Chondrocyte (in vitro differentiated cells): ENCODE measurements around the gene RNF183. TPM values are rescaled to one million over a fixed set of nuclear protein-coding genes. Genes with fewer than 3 reads are reported as not detected.

ENCODE experiments used
- DNase-seq: peaks from one replicate; pipeline ENCODE4 v3.0.0; 2021; ENCODE audit warnings: mixed read lengths, low spot score
- H3K27ac Mint-ChIP-seq: one replicate; pipeline ENCODE4 v1.8.0; 2021; ENCODE audit warnings: mild to moderate bottlenecking, moderate library complexity, mixed read lengths; ENCODE audit not compliant: unreplicated experiment
- H3K27me3 Mint-ChIP-seq: 2 replicates; pipeline ENCODE4 v1.8.0; 2021; ENCODE audit warnings: low read depth, mixed read lengths
- H3K36me3 Mint-ChIP-seq: 2 replicates; pipeline ENCODE4 v1.8.0; 2021; ENCODE audit warnings: low read depth, mixed read lengths
- H3K4me1 Mint-ChIP-seq: 2 replicates; pipeline ENCODE4 v1.8.0; 2021; ENCODE audit warnings: low read depth, mild to moderate bottlenecking, mixed read lengths
- H3K4me3 Mint-ChIP-seq: one replicate; pipeline ENCODE4 v1.8.0; 2021; ENCODE audit warnings: mild to moderate bottlenecking, moderate library complexity, mixed read lengths; ENCODE audit not compliant: unreplicated experiment
- H3K9me3 Mint-ChIP-seq: 2 replicates; pipeline ENCODE4 v1.8.0; 2021; ENCODE audit warnings: low read depth, mixed read lengths
- total RNA-seq: library from RNA; stranded (reverse); gene quantifications from 3 replicates; pipeline ENCODE4 v1.2.1, GENCODE V29; 2021
- TF ChIP-seq, protein P1 (sequence below): fragments of 200-600 bp; sonication (generic); IDR thresholded peaks from 2 replicates; pipeline ENCODE4 v1.5.0; 2021; ENCODE audit warnings: antibody characterized with exemption, mild to moderate bottlenecking, moderate library complexity

The RNF183 gene
- total RNA-seq, 1 donor from 2014 or later, result not detected

DNA sequence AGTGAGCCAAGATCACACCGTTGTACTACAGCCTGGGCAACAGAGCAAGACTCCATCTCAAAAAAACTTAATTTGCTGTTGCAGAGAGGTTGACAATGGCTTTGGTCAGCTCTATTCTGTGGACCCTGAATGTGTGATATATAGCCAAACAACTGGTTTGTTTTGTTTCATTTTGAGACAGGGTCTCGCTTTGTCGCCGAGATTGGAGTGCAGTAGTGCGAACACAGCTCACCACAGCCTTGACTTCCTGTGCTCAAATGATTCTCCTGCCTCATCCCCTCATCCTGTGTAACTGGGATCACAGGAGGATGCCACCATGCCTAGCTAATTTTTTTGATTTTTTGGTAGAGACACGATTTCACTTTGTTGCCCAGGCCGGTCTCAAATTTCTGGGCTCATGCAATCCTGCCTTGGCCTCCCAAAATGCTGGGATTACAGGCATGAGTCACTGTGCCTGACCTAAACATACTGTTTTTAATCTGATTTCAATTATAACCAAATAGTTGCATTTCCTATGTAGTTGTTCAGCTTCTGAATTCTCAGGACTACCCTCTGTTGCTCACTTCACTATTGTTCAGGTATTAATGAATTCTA is 9.8 kb downstream of the RNF183 start:
- H3K27me3 Mint-ChIP-seq, result no peaks in the 10 kb centered on the region
- DNase-seq, result no peak
- no peak overlapping the region for H3K4me3 Mint-ChIP-seq
- peaks cover 33% of the 10 kb centered on the region for H3K36me3 Mint-ChIP-seq
- H3K4me1 Mint-ChIP-seq, result no peaks in the 10 kb centered on the region
- H3K9me3 Mint-ChIP-seq, result no peaks in the 10 kb centered on the region
- H3K27ac Mint-ChIP-seq, result no peak overlapping the region
- TF ChIP-seq, protein P1, sequence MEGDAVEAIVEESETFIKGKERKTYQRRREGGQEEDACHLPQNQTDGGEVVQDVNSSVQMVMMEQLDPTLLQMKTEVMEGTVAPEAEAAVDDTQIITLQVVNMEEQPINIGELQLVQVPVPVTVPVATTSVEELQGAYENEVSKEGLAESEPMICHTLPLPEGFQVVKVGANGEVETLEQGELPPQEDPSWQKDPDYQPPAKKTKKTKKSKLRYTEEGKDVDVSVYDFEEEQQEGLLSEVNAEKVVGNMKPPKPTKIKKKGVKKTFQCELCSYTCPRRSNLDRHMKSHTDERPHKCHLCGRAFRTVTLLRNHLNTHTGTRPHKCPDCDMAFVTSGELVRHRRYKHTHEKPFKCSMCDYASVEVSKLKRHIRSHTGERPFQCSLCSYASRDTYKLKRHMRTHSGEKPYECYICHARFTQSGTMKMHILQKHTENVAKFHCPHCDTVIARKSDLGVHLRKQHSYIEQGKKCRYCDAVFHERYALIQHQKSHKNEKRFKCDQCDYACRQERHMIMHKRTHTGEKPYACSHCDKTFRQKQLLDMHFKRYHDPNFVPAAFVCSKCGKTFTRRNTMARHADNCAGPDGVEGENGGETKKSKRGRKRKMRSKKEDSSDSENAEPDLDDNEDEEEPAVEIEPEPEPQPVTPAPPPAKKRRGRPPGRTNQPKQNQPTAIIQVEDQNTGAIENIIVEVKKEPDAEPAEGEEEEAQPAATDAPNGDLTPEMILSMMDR, result no peak

DNA sequence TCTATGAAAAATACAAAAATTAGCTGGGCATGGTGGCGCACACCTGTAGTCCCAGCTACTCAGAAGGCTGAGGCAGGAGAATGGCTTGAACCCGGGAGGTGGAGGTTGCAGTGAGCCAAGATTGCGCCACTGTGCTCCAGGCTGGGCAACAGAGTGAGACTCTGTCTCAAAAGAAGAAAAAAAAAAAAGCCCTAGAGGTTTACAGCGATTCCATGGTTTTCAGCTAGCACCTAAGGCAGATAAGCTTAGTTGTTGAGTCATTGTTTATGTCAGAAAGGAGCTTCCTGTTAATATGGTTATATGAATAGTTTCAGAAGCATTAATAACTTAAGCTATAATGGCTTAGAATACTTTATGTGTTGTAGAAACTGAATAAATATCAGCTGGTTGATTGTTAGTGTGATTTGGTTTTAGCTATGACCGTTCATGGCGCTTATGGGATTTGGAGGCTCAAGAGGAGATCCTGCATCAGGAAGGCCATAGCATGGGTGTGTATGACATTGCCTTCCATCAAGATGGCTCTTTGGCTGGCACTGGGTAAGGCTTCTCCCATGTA is 13.0 kb downstream of the RNF183 start:
- no peaks in the 10 kb centered on the region for H3K4me1 Mint-ChIP-seq
- peaks cover 47% of the 10 kb centered on the region for H3K36me3 Mint-ChIP-seq
- no peak overlapping the region for H3K27ac Mint-ChIP-seq
- no peak overlapping the region for H3K4me3 Mint-ChIP-seq
- no peaks in the 10 kb centered on the region for H3K9me3 Mint-ChIP-seq
- DNase-seq, result no peak
- H3K27me3 Mint-ChIP-seq, result no peaks in the 10 kb centered on the region
- TF ChIP-seq, protein P1, result no peak

- Mint-ChIP-seq H3K4me3 (no peak overlapping the region), H3K27me3 (no peaks in the 10 kb centered on the region), H3K36me3 (peaks cover 56% of the 10 kb centered on the region), H3K27ac (no peak overlapping the region), H3K4me1 (no peaks in the 10 kb centered on the region), H3K9me3 (no peaks in the 10 kb centered on the region)
- DNase-seq, result no peak
- TF ChIP-seq, protein P1, result no peak
Measured at GRCh38 chr9:113289091-113289490, 14.1 kb downstream of the RNF183 start.

- no peak for DNase-seq
- H3K4me1 Mint-ChIP-seq, result peaks cover 4% of the 10 kb centered on the region
- H3K27me3 Mint-ChIP-seq, result no peaks in the 10 kb centered on the region
- H3K36me3 Mint-ChIP-seq, result peaks cover 45% of the 10 kb centered on the region
- no peaks in the 10 kb centered on the region for H3K9me3 Mint-ChIP-seq
- no peak overlapping the region for H3K4me3 Mint-ChIP-seq
- H3K27ac Mint-ChIP-seq, result no peak overlapping the region
- TF ChIP-seq, protein P1, result no peak
Measured at GRCh38 chr9:113281356-113281755, 21.8 kb downstream of the RNF183 start.

DNA sequence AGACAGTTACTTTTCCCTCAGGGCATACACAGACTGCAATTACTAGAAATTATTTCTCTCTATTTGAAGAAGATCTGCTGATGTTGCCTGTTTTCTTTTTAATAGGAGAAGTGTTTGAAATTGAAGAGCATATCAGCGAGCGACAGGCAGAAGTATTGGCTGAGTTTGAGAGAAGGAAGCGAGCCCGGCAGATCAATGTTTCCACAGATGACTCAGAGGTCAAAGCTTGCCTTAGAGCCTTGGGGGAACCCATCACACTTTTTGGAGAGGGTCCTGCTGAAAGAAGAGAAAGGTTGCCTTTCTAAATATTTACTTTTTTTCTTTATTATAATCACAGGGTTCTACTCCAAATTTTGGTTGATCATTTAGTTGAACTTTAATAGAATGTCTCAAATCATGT is 24.3 kb downstream of the RNF183 start:
- H3K27ac Mint-ChIP-seq, result no peak overlapping the region
- TF ChIP-seq, protein P1, result no peak
- no peaks in the 10 kb centered on the region for H3K27me3 Mint-ChIP-seq
- H3K4me1 Mint-ChIP-seq, result peaks cover 10% of the 10 kb centered on the region
- DNase-seq, result no peak
- H3K36me3 Mint-ChIP-seq, result peaks cover 33% of the 10 kb centered on the region
- no peak overlapping the region for H3K4me3 Mint-ChIP-seq
- H3K9me3 Mint-ChIP-seq, result no peaks in the 10 kb centered on the region
